ENCODE results near the gene GOLGA6D. TPM values are rescaled to one million over a fixed set of nuclear protein-coding genes. Genes with fewer than 3 reads are reported as not detected.
"Not testable (repeated sequence)": the region's sequence is repeated elsewhere in the genome, so short reads cannot be mapped to it uniquely, and the experiment has no call there.

GOLGA6D gene
- total RNA-seq, 3 donors from 2014 or later (not counting 1 experiment from before 2014, with no cell fraction given), result not detected

GRCh38 chr15:75258620-75259343 lies 23.9 kb upstream of the GOLGA6D start:
- H3K27me3 Mint-ChIP-seq (ENCODE audit: low read depth in 2 of 2); H3K4me1 Mint-ChIP-seq; H3K4me1 ChIP-seq (ENCODE audit: control insufficient read depth, insufficient read depth, low read length); H3K36me3 ChIP-seq (ENCODE audit: control insufficient read depth, insufficient read depth, low read length); H3K4me3 Mint-ChIP-seq; H3K9me3 ChIP-seq (ENCODE audit: control insufficient read depth, insufficient read depth, low read length); DNase-seq; H3K27me3 ChIP-seq (ENCODE audit: control insufficient read depth, insufficient read depth, low read length); H3K9me3 Mint-ChIP-seq; ATAC-seq; H3K4me3 ChIP-seq (ENCODE audit: low read length); H3K36me3 Mint-ChIP-seq; H3K27ac ChIP-seq (ENCODE audit: low read length); H3K27ac Mint-ChIP-seq; intact Hi-C loops (cut with micrococcal nuclease): not testable (repeated sequence)
- WGBS (ENCODE audit: insufficient coverage), result 91% methylated on average over 4 of the region's 16 CpGs

DNA sequence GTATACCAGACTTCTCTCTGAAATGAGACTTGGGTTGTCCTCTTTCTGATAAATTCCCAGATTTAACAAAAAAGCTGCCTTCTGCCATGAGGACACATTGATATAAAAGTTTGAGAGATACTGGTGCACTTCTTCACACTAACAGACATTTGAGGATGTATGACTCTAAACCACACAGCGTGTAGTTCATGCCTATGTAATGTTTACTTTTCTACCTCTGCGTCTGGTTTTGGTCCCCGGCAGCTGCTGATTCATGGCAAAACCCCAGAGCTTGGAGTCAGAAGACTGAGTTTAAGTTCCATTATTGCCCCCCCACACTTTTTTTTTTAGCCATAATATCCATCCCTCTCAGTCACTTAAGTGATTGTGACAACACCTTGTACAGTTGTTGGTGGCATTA lies 22.8 kb upstream of the GOLGA6D start:
- H3K36me3 ChIP-seq (ENCODE audit: control insufficient read depth, insufficient read depth, low read length); H3K27ac ChIP-seq (ENCODE audit: low read length); H3K27me3 ChIP-seq (ENCODE audit: control insufficient read depth, insufficient read depth, low read length); H3K27ac Mint-ChIP-seq; H3K36me3 Mint-ChIP-seq; H3K27me3 Mint-ChIP-seq (ENCODE audit: low read depth in 2 of 2); DNase-seq; intact Hi-C loops (cut with micrococcal nuclease); H3K9me3 ChIP-seq (ENCODE audit: control insufficient read depth, insufficient read depth, low read length); H3K4me3 Mint-ChIP-seq; H3K9me3 Mint-ChIP-seq; H3K4me1 Mint-ChIP-seq; H3K4me1 ChIP-seq (ENCODE audit: control insufficient read depth, insufficient read depth, low read length); H3K4me3 ChIP-seq (ENCODE audit: low read length); ATAC-seq: not testable (repeated sequence)
- no CpG with 5 or more reads among the region's 3 CpGs for WGBS (ENCODE audit: insufficient coverage)

DNA sequence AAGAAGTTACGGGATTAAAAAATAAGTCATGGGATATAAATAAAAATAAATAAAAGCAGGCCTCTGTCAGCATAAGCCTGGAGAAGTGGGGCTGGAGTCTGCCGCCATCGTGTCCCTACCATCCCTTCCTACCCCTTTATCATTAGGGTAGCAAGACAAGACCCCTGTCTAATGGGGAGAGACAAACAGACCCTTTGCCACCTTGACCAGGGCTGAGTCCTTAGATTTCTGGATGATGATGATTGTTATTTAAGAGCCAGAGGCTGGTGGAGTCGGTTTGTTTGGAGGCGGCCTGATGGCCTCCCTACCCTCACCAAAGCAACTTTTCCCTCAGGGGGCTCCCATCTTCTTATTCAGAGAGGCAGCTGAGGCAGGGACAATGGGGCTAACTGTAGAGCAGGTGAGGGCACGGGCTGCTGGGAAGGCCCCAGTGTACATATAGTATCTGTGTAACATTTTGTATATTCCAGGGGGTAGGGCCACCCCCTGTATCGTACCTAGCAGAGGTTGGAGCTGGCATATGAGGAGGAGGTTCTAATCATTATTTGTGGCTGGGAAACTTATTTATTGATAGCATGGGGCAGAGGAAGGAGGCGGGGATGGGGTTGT lies 8.8 kb upstream of the GOLGA6D start:
- H3K27ac Mint-ChIP-seq; H3K4me3 Mint-ChIP-seq; H3K27me3 ChIP-seq (ENCODE audit: control insufficient read depth, insufficient read depth, low read length); H3K36me3 ChIP-seq (ENCODE audit: control insufficient read depth, insufficient read depth, low read length); H3K9me3 Mint-ChIP-seq; H3K4me1 ChIP-seq (ENCODE audit: control insufficient read depth, insufficient read depth, low read length); H3K27ac ChIP-seq (ENCODE audit: low read length); H3K4me1 Mint-ChIP-seq; H3K9me3 ChIP-seq (ENCODE audit: control insufficient read depth, insufficient read depth, low read length); H3K27me3 Mint-ChIP-seq (ENCODE audit: low read depth in 2 of 2); ATAC-seq; DNase-seq; H3K4me3 ChIP-seq (ENCODE audit: low read length); intact Hi-C loops (cut with micrococcal nuclease); H3K36me3 Mint-ChIP-seq: not testable (repeated sequence)
- no CpG with 5 or more reads among the region's 8 CpGs for WGBS (ENCODE audit: insufficient coverage)

DNA sequence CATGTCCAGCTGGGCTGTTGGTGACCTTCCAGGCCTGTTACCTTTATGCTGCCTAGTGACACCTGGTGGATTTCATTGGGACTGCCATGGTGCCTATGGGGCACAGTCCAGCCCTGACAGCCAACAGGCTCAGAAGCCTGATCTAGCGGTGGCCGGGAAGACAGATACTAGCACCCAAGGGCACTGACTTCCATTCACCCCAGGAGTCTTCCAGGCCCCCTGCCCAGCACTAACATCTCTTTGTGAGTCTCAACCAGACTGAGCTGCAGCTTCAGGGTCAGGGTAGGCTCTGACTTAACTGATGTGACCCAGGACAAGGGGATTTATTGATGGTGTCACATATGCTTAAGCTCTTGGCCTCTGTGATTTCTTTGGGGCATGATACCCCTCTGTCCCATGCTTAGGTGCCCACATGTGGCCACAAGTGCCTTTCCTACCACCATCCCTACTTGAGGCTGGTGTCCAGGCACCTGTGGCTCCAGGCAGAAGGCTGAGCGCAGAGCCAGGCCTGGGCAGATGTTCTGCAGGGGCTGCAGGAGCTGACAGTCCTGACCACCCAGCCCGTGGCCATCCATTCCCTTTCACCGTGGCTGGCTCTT lies 8.0 kb upstream of the GOLGA6D start:
- H3K27ac Mint-ChIP-seq; H3K4me1 Mint-ChIP-seq; H3K27ac ChIP-seq (ENCODE audit: low read length); H3K27me3 Mint-ChIP-seq (ENCODE audit: low read depth in 2 of 2); H3K9me3 ChIP-seq (ENCODE audit: control insufficient read depth, insufficient read depth, low read length); H3K4me1 ChIP-seq (ENCODE audit: control insufficient read depth, insufficient read depth, low read length); H3K4me3 ChIP-seq (ENCODE audit: low read length); H3K36me3 ChIP-seq (ENCODE audit: control insufficient read depth, insufficient read depth, low read length); H3K4me3 Mint-ChIP-seq; H3K27me3 ChIP-seq (ENCODE audit: control insufficient read depth, insufficient read depth, low read length); H3K36me3 Mint-ChIP-seq; intact Hi-C loops (cut with micrococcal nuclease); H3K9me3 Mint-ChIP-seq: not testable (repeated sequence)
- DNase-seq, result peak; percentile 43 to 48
- peak; percentile 52 to 88 (median 81) for ATAC-seq
- WGBS (ENCODE audit: insufficient coverage), result 69% methylated on average over 2 of the region's 5 CpGs
- TF ChIP-seq, protein P1, sequence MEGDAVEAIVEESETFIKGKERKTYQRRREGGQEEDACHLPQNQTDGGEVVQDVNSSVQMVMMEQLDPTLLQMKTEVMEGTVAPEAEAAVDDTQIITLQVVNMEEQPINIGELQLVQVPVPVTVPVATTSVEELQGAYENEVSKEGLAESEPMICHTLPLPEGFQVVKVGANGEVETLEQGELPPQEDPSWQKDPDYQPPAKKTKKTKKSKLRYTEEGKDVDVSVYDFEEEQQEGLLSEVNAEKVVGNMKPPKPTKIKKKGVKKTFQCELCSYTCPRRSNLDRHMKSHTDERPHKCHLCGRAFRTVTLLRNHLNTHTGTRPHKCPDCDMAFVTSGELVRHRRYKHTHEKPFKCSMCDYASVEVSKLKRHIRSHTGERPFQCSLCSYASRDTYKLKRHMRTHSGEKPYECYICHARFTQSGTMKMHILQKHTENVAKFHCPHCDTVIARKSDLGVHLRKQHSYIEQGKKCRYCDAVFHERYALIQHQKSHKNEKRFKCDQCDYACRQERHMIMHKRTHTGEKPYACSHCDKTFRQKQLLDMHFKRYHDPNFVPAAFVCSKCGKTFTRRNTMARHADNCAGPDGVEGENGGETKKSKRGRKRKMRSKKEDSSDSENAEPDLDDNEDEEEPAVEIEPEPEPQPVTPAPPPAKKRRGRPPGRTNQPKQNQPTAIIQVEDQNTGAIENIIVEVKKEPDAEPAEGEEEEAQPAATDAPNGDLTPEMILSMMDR (IDR thresholded peaks at IDR 0.05), result peak; percentile 36

- WGBS (ENCODE audit: insufficient coverage), result 53% methylated on average over 2 of the region's 3 CpGs
- H3K4me3 Mint-ChIP-seq; H3K4me1 ChIP-seq (ENCODE audit: control insufficient read depth, insufficient read depth, low read length); H3K9me3 Mint-ChIP-seq; H3K9me3 ChIP-seq (ENCODE audit: control insufficient read depth, insufficient read depth, low read length); ATAC-seq; H3K27ac Mint-ChIP-seq; intact Hi-C loops (cut with micrococcal nuclease); DNase-seq; H3K27ac ChIP-seq (ENCODE audit: low read length); H3K27me3 Mint-ChIP-seq (ENCODE audit: low read depth in 2 of 2); H3K27me3 ChIP-seq (ENCODE audit: control insufficient read depth, insufficient read depth, low read length); H3K4me3 ChIP-seq (ENCODE audit: low read length); H3K36me3 ChIP-seq (ENCODE audit: control insufficient read depth, insufficient read depth, low read length); H3K4me1 Mint-ChIP-seq; H3K36me3 Mint-ChIP-seq: not testable (repeated sequence)
These were observed 7.0 kb upstream of the GOLGA6D start for GRCh38 chr15:75275617-75276016.

- intact Hi-C loops (cut with micrococcal nuclease); H3K4me3 Mint-ChIP-seq; H3K9me3 Mint-ChIP-seq; H3K36me3 Mint-ChIP-seq; H3K4me1 ChIP-seq (ENCODE audit: control insufficient read depth, insufficient read depth, low read length); ATAC-seq; H3K27me3 Mint-ChIP-seq (ENCODE audit: low read depth in 2 of 2); DNase-seq; H3K36me3 ChIP-seq (ENCODE audit: control insufficient read depth, insufficient read depth, low read length); H3K27ac Mint-ChIP-seq; H3K27me3 ChIP-seq (ENCODE audit: control insufficient read depth, insufficient read depth, low read length); H3K4me1 Mint-ChIP-seq; H3K4me3 ChIP-seq (ENCODE audit: low read length); H3K9me3 ChIP-seq (ENCODE audit: control insufficient read depth, insufficient read depth, low read length); H3K27ac ChIP-seq (ENCODE audit: low read length): not testable (repeated sequence)
- 33% methylated on average over 1 of the region's 1 CpG for WGBS (ENCODE audit: insufficient coverage)
These were observed 4.1 kb upstream of the GOLGA6D start for GRCh38 chr15:75278497-75278896.

DNA sequence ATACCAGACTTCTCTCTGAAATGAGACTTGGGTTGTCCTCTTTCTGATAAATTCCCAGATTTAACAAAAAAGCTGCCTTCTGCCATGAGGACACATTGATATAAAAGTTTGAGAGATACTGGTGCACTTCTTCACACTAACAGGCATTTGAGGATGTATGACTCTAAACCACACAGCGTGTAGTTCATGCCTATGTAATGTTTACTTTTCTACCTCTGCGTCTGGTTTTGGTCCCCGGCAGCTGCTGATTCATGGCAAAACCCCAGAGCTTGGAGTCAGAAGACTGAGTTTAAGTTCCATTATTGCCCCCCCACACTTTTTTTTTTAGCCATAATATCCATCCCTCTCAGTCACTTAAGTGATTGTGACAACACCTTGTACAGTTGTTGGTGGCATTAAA lies 1.5 kb downstream of the GOLGA6D start:
- H3K4me1 Mint-ChIP-seq; H3K4me3 ChIP-seq (ENCODE audit: low read length); H3K36me3 Mint-ChIP-seq; H3K9me3 ChIP-seq (ENCODE audit: control insufficient read depth, insufficient read depth, low read length); H3K4me3 Mint-ChIP-seq; intact Hi-C loops (cut with micrococcal nuclease); DNase-seq; H3K27me3 ChIP-seq (ENCODE audit: control insufficient read depth, insufficient read depth, low read length); H3K4me1 ChIP-seq (ENCODE audit: control insufficient read depth, insufficient read depth, low read length); ATAC-seq; H3K27ac Mint-ChIP-seq; H3K27ac ChIP-seq (ENCODE audit: low read length); H3K36me3 ChIP-seq (ENCODE audit: control insufficient read depth, insufficient read depth, low read length); H3K9me3 Mint-ChIP-seq; H3K27me3 Mint-ChIP-seq (ENCODE audit: low read depth in 2 of 2): not testable (repeated sequence)
- no CpG with 5 or more reads among the region's 3 CpGs for WGBS (ENCODE audit: insufficient coverage)

Data from natural killer cell (primary cell).